ENCODE results near the gene DCLK1. TPM values are rescaled to one million over a fixed set of nuclear protein-coding genes. Genes with fewer than 3 reads are reported as not detected.

Gene DCLK1
- total RNA-seq, 1 experiment from 2014 or later: 1.4 TPM

DNA sequence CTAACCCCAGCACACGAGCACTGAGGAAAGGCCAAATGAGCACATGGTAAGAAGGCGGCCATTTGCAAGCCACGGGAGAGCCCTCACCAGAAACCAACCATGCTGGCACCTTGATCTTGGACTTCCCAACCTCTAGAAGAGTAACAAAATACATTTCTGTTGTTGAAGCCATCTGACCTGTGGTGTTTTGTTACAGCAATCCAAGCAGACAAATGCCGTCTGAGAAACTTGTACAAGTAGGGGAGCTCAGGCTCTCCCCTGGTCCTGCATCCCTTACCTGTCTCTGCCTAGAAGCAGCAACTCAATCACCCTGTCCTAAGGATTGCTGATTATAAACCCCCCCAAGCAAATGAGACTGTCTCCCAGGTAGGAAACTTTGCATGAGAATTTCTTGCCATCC lies 399.7 kb downstream of the DCLK1 start:
- H3K79me2 ChIP-seq (ENCODE audit: low read depth): no peaks in the 10 kb centered on the region
- no peaks in the 10 kb centered on the region for H3F3A ChIP-seq (ENCODE audit: insufficient read depth, low read depth)
- no peak for DNase-seq
- POLR2A ChIA-PET (ENCODE audit: unreplicated experiment): no interaction called here
- no TSS peak for BruUV-seq (replicated peaks)
- no peak overlapping the region for H3K27ac ChIP-seq
- H3K4me1 ChIP-seq (replicated peaks; ENCODE audit: insufficient read depth): no peaks in the 10 kb centered on the region
- H3K4me3 ChIP-seq: no peak overlapping the region
- intact Hi-C loops (cut with micrococcal nuclease; ENCODE audit: unreplicated experiment): no loop called here
- CTCF ChIA-PET: no interaction called here
- H3K9me2 ChIP-seq (ENCODE audit: insufficient read depth): no peaks in the 10 kb centered on the region
- no peaks in the 10 kb centered on the region for H3K36me3 ChIP-seq (ENCODE audit: low read depth)
- no peak overlapping the region for H3K4me2 ChIP-seq
- H3K27me3 ChIP-seq (ENCODE audit: insufficient read depth, low read depth): no peaks in the 10 kb centered on the region
- H2AFZ ChIP-seq: no peak overlapping the region
- H3K9me3 ChIP-seq (ENCODE audit: insufficient read depth, low read depth): no peaks in the 10 kb centered on the region
- H4K20me1 ChIP-seq (ENCODE audit: insufficient read depth): no peaks in the 10 kb centered on the region
- TF ChIP-seq, protein P1, sequence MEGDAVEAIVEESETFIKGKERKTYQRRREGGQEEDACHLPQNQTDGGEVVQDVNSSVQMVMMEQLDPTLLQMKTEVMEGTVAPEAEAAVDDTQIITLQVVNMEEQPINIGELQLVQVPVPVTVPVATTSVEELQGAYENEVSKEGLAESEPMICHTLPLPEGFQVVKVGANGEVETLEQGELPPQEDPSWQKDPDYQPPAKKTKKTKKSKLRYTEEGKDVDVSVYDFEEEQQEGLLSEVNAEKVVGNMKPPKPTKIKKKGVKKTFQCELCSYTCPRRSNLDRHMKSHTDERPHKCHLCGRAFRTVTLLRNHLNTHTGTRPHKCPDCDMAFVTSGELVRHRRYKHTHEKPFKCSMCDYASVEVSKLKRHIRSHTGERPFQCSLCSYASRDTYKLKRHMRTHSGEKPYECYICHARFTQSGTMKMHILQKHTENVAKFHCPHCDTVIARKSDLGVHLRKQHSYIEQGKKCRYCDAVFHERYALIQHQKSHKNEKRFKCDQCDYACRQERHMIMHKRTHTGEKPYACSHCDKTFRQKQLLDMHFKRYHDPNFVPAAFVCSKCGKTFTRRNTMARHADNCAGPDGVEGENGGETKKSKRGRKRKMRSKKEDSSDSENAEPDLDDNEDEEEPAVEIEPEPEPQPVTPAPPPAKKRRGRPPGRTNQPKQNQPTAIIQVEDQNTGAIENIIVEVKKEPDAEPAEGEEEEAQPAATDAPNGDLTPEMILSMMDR (conservative IDR thresholded peaks at IDR 0.05): no peak
- TF ChIP-seq EZH2 (IDR thresholded peaks at IDR 0.05; ENCODE audit: low read depth): no peak

- H2AFZ ChIP-seq: no peak overlapping the region
- no peaks in the 10 kb centered on the region for H3F3A ChIP-seq (ENCODE audit: insufficient read depth, low read depth)
- no peak overlapping the region for H3K4me2 ChIP-seq
- TF ChIP-seq EZH2 (IDR thresholded peaks at IDR 0.05; ENCODE audit: low read depth): no peak
- TF ChIP-seq, protein P1 (conservative IDR thresholded peaks at IDR 0.05): no peak
- POLR2A ChIA-PET (ENCODE audit: unreplicated experiment): no interaction called here
- H4K20me1 ChIP-seq (ENCODE audit: insufficient read depth): no peaks in the 10 kb centered on the region
- no peaks in the 10 kb centered on the region for H3K9me2 ChIP-seq (ENCODE audit: insufficient read depth)
- no peaks in the 10 kb centered on the region for H3K4me1 ChIP-seq (replicated peaks; ENCODE audit: insufficient read depth)
- no peak overlapping the region for H3K27ac ChIP-seq
- no peaks in the 10 kb centered on the region for H3K36me3 ChIP-seq (ENCODE audit: low read depth)
- no peak for DNase-seq
- intact Hi-C loops (cut with micrococcal nuclease; ENCODE audit: unreplicated experiment): no loop called here
- no peak overlapping the region for H3K4me3 ChIP-seq
- BruUV-seq (replicated peaks): no TSS peak
- H3K27me3 ChIP-seq (ENCODE audit: insufficient read depth, low read depth): no peaks in the 10 kb centered on the region
- no peaks in the 10 kb centered on the region for H3K9me3 ChIP-seq (ENCODE audit: insufficient read depth, low read depth)
- CTCF ChIA-PET: interaction anchor here (0.5 kb wide), 1 partner anchor 221 kb away, joined by 5 read pairs; no protein-coding TSS in a partner anchor
- no peaks in the 10 kb centered on the region for H3K79me2 ChIP-seq (ENCODE audit: low read depth)
Measured at GRCh38 chr13:35729926-35730627, 401.1 kb downstream of the DCLK1 start.

DNA sequence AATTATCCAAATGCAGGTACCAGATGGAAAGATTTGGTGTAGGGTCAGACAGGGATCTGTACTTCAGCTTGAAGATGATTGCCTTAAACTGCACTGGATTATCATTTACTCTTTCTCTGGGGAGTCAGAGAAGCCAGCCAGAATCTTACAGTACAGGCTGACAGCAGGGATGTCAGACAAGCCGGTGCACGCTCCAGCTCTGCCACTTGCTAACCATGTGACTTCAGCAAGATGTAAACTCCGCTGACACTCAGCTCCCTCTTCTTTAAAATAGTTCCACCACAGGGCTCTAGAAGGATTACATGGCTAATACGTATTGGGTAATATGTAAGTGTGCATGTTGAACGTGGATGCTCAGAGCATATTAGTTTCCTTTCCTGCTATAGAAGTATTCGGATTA lies 403.3 kb downstream of the DCLK1 start:
- no peak overlapping the region for H3K27ac ChIP-seq
- no peaks in the 10 kb centered on the region for H3K79me2 ChIP-seq (ENCODE audit: low read depth)
- no peaks in the 10 kb centered on the region for H3K9me2 ChIP-seq (ENCODE audit: insufficient read depth)
- TF ChIP-seq EZH2 (IDR thresholded peaks at IDR 0.05; ENCODE audit: low read depth): no peak
- TF ChIP-seq, protein P1 (conservative IDR thresholded peaks at IDR 0.05): no peak
- H3K27me3 ChIP-seq (ENCODE audit: insufficient read depth, low read depth): no peaks in the 10 kb centered on the region
- DNase-seq: no peak
- H3K4me3 ChIP-seq: no peak overlapping the region
- H3K4me1 ChIP-seq (replicated peaks; ENCODE audit: insufficient read depth): no peaks in the 10 kb centered on the region
- no peak overlapping the region for H2AFZ ChIP-seq
- H3F3A ChIP-seq (ENCODE audit: insufficient read depth, low read depth): no peaks in the 10 kb centered on the region
- H3K9me3 ChIP-seq (ENCODE audit: insufficient read depth, low read depth): no peaks in the 10 kb centered on the region
- no peaks in the 10 kb centered on the region for H4K20me1 ChIP-seq (ENCODE audit: insufficient read depth)
- BruUV-seq (replicated peaks): no TSS peak
- H3K4me2 ChIP-seq: no peak overlapping the region
- intact Hi-C loops (cut with micrococcal nuclease; ENCODE audit: unreplicated experiment): no loop called here
- CTCF ChIA-PET: no interaction called here
- POLR2A ChIA-PET (ENCODE audit: unreplicated experiment): no interaction called here
- no peaks in the 10 kb centered on the region for H3K36me3 ChIP-seq (ENCODE audit: low read depth)
